Choroid plexus epithelial cell (primary cell): Measurements from ENCODE around the gene MALRD1.

ENCODE experiments used
- DNase-seq: peaks from one replicate; pipeline ENCODE4 v3.0.0-alpha.2; 2010; ENCODE audit warnings: low read depth
- H3K4me3 ChIP-seq: 2 replicates; pipeline ENCODE4 v1.5.1; 2011; ENCODE audit warnings: low read depth, mild to moderate bottlenecking, control low read depth, low read length, moderate library complexity
- CTCF ChIP-seq: conservative IDR thresholded peaks from 2 replicates; pipeline ENCODE4 v1.5.1; 2011; ENCODE audit warnings: low read depth, mild to moderate bottlenecking, control low read depth, inconsistent platforms, low read length, moderate library complexity

Gene MALRD1

GRCh38 chr10:19283786-19284185 is 235.2 kb downstream of the MALRD1 start:
- H3K4me3 ChIP-seq, result no peak overlapping the region
- DNase-seq, result no peak
- TF ChIP-seq CTCF, result no peak

- no peak overlapping the region for H3K4me3 ChIP-seq
- DNase-seq, result no peak
- TF ChIP-seq CTCF, result no peak
Observed at GRCh38 chr10:19290770-19291169, 242.2 kb downstream of the MALRD1 start.

- H3K4me3 ChIP-seq, result no peak overlapping the region
- no peak for TF ChIP-seq CTCF
- DNase-seq, result no peak
Observed at GRCh38 chr10:19294233-19294632, 245.6 kb downstream of the MALRD1 start.

- no peak for TF ChIP-seq CTCF
- DNase-seq, result no peak
- H3K4me3 ChIP-seq, result no peak overlapping the region
Observed at GRCh38 chr10:19299645-19300044, 251.0 kb downstream of the MALRD1 start.

- peak; percentile 57 for DNase-seq
- H3K4me3 ChIP-seq, result peak overlapping the region; percentile 3
- TF ChIP-seq CTCF, result no peak
Observed at GRCh38 chr10:19302117-19302516, 253.5 kb downstream of the MALRD1 start.

GRCh38 chr10:19310066-19310465 is 261.5 kb downstream of the MALRD1 start:
- no peak for TF ChIP-seq CTCF
- DNase-seq, result peak; percentile 21
- H3K4me3 ChIP-seq, result no peak overlapping the region

- no peak for DNase-seq
- TF ChIP-seq CTCF, result no peak
- no peak overlapping the region for H3K4me3 ChIP-seq
Observed at GRCh38 chr10:19316204-19316870, 267.7 kb downstream of the MALRD1 start.
